Kidney epithelial cell (primary cell): ENCODE results near the gene MIDN. TPM values are rescaled to one million over a fixed set of nuclear protein-coding genes. Genes with fewer than 3 reads are reported as not detected.

Source experiments
- DNase-seq: peaks from one replicate; pipeline ENCODE4 v3.0.0-alpha.2; 2010; ENCODE audit warnings: low read depth
- H3K27me3 ChIP-seq: 2 replicates; pipeline ENCODE4 v1.6.0; 2011; ENCODE audit warnings: low read length; ENCODE audit not compliant: control insufficient read depth, insufficient read depth
- H3K36me3 ChIP-seq: 2 replicates; pipeline ENCODE4 v1.5.1; 2011; ENCODE audit warnings: low read length; ENCODE audit not compliant: control insufficient read depth, insufficient read depth
- H3K4me3 ChIP-seq: 2 replicates; pipeline ENCODE4 v1.5.1; 2011; ENCODE audit warnings: low read depth, mild to moderate bottlenecking, control low read depth, low read length
- total RNA-seq: library from RNA; depleted of rRNA; stranded (reverse); fragments of >200 nt; gene quantifications from 2 replicates; pipeline ENCODE4 v1.2.3, GENCODE V29; 2015
- TF ChIP-seq, protein P1 (sequence below): IDR thresholded peaks from 2 replicates; pipeline ENCODE4 v1.5.1; 2011; ENCODE audit warnings: mild to moderate bottlenecking, moderate library complexity, low read length, control low read depth, inconsistent platforms; ENCODE audit not compliant: insufficient read depth, poor library complexity, severe bottlenecking

MIDN gene
- total RNA-seq, 1 donor from 2014 or later = 69.4 TPM

DNA sequence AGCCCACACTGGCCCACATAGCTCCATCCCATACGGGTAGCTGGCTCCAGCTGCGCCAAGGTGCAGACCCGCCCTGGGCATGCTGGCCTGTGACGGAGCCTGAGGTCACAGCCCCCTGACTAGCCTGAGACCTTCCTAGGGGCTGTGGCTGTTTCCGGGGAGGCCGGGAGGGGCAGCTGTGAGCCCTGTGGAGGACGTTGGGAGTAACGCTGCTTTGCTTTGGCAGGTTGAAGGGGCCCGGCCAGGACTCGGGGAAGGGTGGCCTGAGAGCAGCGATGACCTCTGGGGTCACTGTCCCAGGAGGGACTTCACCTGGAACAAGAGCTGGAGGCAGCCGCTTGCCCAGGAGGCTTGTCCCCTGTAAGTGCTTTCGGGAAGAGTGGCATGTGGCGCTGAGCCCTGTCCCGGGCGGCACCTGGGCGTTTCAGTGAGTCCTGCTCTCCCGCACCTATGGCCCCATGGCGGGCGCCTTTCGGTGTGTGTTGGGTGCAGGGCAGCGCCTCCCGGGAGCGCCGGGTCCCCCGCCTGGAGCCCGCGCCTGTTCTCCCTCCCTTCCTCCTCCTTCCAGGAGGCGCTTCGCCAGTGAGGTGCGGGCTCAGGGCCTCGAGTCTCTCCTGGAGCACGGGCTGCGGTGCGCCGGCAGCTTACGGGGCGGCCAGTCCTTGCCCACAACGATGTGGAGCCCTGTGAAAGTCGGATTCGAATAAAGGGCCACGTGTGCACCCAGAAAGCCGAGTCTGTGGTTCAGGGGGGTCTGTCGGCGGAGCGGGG is 25.9 kb downstream of the MIDN start:
- DNase-seq = no peak
- Histone ChIP-seq H3K36me3 (peaks cover 7% of the 10 kb centered on the region), H3K4me3 (peak overlapping the region; percentile 56), H3K27me3 (no peaks in the 10 kb centered on the region)
- TF ChIP-seq, protein P1, sequence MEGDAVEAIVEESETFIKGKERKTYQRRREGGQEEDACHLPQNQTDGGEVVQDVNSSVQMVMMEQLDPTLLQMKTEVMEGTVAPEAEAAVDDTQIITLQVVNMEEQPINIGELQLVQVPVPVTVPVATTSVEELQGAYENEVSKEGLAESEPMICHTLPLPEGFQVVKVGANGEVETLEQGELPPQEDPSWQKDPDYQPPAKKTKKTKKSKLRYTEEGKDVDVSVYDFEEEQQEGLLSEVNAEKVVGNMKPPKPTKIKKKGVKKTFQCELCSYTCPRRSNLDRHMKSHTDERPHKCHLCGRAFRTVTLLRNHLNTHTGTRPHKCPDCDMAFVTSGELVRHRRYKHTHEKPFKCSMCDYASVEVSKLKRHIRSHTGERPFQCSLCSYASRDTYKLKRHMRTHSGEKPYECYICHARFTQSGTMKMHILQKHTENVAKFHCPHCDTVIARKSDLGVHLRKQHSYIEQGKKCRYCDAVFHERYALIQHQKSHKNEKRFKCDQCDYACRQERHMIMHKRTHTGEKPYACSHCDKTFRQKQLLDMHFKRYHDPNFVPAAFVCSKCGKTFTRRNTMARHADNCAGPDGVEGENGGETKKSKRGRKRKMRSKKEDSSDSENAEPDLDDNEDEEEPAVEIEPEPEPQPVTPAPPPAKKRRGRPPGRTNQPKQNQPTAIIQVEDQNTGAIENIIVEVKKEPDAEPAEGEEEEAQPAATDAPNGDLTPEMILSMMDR = no peak

DNA sequence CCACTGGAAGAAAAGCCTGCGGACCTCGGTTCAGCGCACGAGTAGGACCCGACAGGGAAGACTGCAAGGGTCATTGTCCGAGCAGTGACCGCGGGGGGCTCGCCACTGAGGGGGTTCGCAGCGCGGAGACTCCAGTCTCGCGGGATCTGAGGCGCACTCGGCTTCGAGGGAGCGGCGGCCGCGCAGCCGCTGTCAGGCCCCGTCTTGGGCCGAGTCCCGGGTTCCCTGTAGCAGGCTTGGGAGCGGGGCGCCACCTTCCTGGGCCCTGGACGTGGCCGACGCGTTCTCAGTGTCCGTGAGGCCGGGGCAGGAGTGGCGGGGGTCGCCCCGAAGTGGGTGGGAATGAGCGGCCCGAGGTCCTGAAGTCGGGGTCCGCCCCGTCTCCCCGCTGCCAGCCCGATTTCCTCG is 26.5 kb downstream of the MIDN start:
- Histone ChIP-seq H3K4me3 (peak overlapping the region; percentile 56), H3K36me3 (peaks cover 7% of the 10 kb centered on the region)

DNA sequence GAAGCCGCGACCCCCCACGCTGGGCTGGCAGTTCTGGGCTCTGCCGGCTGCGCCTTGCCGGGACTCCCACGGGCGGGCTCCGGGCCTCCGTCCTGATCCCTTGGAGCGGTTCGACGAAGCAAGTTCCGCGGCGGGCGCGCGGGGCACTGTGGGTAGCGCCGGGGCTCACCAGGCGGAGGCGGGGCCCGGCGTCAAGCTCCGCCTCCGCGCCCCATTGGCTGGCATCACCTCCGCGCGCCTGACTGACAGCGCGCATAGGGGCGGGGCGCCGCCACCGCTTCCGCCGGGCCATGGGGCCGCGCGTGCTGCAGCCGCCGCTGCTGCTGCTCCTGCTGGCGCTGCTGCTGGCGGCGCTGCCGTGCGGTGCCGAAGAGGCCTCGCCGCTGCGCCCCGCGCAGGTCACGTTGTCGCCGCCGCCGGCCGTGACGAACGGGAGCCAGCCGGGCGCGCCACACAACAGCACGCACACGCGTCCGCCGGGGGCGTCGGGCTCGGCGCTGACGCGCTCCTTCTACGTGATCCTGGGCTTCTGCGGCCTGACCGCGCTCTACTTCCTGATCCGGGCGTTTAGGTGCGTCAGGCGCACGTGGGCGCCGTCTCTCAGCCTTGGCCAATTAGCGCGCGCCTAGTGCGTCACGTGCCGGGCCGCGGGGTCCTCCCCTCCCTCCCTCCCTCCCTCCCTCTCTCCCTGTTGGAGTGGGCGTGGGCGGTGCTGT is 27.0 kb downstream of the MIDN start, which contains the start of gene FAM174C:
Gene FAM174C (plus strand): TSS at position 271 of the 716 bp plus-strand sequence. CDS start 20 bp downstream, at position 291.
- peak; percentile 74 for DNase-seq

More for the DNA sequence above, 26.5 kb downstream of the MIDN start:
- no peaks in the 10 kb centered on the region for H3K27me3 ChIP-seq
- TF ChIP-seq, protein P1 = no peak
- DNase-seq = no peak

DNA sequence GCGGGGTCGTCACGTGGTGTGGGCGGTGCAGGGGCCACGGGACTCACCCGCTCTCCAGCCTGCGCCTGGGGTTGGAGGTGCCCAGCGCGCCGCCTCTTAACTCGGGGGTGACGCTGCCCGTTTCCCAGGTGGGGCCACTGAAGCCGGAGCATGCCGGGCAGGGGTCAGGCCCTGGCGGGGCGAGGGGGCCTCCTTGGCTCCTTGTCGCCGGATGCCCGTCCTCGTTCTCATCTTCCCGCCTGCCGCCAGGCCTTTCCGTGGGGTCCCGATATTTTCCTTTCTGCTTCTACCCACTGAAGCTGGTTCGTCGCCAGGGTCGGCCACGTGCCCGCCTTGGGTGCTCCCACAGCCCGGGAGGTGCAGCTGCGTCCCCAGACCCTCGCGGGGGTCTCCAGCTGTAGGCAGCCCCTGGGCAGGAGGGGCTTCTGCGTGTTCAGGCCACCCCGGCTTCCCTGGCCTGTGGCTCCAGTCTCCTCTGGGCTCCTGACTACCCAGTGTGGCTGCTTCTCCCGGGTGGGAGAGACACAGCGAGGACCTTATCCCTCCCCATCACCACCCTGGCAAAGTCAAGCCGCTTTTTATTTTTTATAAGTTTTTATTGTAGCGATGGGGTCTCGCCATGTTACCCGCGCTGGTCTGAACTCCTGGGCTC is 27.7 kb downstream of the MIDN start:
- Histone ChIP-seq H3K27me3 (no peaks in the 10 kb centered on the region), H3K4me3 (peak overlapping the region; percentile 56)
- TF ChIP-seq, protein P1 = no peak

More for the DNA sequence above, 27.0 kb downstream of the MIDN start, which contains the start of gene FAM174C:
- peaks cover 7% of the 10 kb centered on the region for H3K36me3 ChIP-seq
- no peaks in the 10 kb centered on the region for H3K27me3 ChIP-seq
- peak within 1 kb of the TSS; percentile 56 for H3K4me3 ChIP-seq
- TF ChIP-seq, protein P1 = no peak

DNA sequence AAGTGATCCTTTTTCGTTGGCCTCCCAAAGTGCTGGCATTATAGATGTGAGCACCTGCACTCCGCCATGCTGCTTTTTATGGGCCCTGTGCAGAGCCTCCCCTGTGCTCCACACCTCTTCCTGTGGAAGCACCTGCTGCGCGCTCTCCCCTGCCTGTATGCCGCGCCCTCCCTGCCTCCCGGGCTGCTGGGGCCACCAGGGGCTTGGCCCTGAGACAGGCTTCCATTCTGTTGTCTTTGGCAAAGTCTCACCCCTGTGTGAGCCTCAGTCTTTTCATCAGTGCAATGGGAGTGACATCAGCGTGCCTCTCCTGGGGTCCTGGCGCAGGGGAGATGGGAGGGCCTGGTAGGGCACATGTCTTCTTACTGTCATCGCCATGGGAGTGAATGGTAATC is 28.2 kb downstream of the MIDN start:
- Histone ChIP-seq H3K4me3 (no peak overlapping the region), H3K36me3 (peaks cover 7% of the 10 kb centered on the region), H3K27me3 (no peaks in the 10 kb centered on the region)
- TF ChIP-seq, protein P1 = no peak
- no peak for DNase-seq

More for the DNA sequence above, 27.7 kb downstream of the MIDN start:
- DNase-seq = no peak
- H3K36me3 ChIP-seq = peaks cover 7% of the 10 kb centered on the region
